ENCODE measurements around the gene GNG2.

Gene GNG2

DNA sequence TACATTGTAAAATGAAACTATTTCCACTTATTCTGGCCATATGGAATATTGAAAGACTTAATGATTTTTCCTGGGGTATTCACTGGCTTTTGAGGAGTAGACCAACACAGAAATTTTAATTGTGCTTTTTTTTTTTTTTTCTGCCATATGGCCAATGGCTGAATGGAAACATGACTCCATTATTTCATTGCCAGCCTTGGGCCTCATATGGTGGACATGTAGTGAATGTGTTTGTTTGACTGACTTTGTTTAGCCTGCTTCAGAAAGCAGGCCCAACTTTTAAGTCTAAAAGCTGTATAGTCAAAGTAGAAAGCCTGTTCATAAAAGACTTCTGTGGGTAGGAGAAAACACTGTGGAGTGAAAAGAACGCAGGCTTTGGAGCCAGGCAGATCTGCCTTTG lies 2.4 kb downstream of the GNG2 start:
- Histone ChIP-seq H2AFZ (ENCODE audit: low read depth, low read length, severe bottlenecking) (no peak overlapping the region), H3K4me2 (ENCODE audit: low read depth, low read length, poor library complexity, severe bottlenecking) (peak overlapping the region; percentile 84), H3K27ac (ENCODE audit: low read depth, low read length) (no peak overlapping the region)

DNA sequence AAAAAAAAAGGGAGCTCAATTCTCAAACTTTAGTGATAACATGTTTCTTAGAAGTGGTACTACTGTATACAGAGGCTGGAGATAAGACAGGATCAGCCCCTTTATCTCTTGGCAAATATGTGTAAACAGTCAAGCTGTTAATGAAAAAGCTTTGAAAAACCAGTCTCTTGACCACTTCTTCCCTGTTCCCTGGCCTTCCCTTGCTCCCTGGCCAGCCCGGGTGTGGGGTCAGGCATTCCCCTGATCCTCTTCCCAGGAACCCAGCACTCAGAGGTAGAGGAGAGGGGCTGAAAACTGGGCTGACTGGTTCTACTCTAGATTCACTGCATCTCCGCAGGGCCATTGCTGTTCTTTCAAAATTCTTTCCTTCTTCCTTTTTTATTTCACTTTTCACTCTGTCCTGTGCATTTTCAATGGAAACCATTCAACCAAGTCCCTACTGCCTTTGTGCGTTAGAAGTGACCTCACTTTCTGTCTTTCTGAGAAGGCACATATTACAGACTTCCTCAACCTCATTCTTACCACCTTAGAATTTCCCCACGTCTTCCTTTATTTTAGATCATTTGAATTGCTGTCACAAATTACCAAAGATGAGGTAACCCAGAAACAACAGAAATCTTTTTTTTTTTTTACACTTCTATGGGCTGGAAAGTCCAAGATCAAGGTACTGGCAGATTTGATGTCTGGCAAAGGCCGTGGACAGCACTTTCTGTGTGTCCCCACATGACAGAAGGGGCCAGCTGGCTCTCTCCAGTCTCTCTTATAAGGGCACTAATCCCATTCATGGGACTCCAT lies 5.7 kb downstream of the GNG2 start:
- H3K79me2 ChIP-seq (ENCODE audit: insufficient read depth, low read length): no peaks in the 10 kb centered on the region
- TF ChIP-seq, protein P1, sequence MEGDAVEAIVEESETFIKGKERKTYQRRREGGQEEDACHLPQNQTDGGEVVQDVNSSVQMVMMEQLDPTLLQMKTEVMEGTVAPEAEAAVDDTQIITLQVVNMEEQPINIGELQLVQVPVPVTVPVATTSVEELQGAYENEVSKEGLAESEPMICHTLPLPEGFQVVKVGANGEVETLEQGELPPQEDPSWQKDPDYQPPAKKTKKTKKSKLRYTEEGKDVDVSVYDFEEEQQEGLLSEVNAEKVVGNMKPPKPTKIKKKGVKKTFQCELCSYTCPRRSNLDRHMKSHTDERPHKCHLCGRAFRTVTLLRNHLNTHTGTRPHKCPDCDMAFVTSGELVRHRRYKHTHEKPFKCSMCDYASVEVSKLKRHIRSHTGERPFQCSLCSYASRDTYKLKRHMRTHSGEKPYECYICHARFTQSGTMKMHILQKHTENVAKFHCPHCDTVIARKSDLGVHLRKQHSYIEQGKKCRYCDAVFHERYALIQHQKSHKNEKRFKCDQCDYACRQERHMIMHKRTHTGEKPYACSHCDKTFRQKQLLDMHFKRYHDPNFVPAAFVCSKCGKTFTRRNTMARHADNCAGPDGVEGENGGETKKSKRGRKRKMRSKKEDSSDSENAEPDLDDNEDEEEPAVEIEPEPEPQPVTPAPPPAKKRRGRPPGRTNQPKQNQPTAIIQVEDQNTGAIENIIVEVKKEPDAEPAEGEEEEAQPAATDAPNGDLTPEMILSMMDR (IDR thresholded peaks at IDR 0.05; ENCODE audit: insufficient read depth, low read length, poor library complexity, severe bottlenecking): no peak
- TF ChIP-seq EZH2phosphoT487 (conservative IDR thresholded peaks at IDR 0.05; ENCODE audit: low read length): no peak
- H3K36me3 ChIP-seq (ENCODE audit: low read length): no peaks in the 10 kb centered on the region
- no peak overlapping the region for H3K9ac ChIP-seq (ENCODE audit: low read length)
- H3K9me3 ChIP-seq (ENCODE audit: insufficient read depth, low read length): no peaks in the 10 kb centered on the region
- H2AFZ ChIP-seq (ENCODE audit: low read depth, low read length, severe bottlenecking): no peak overlapping the region
- no peaks in the 10 kb centered on the region for H3F3A ChIP-seq (ENCODE audit: insufficient read depth)
- H4K20me1 ChIP-seq (ENCODE audit: low read depth, low read length): no peaks in the 10 kb centered on the region
- no peak overlapping the region for H3K27ac ChIP-seq (ENCODE audit: low read depth, low read length)
- no peak overlapping the region for H3K4me3 ChIP-seq (ENCODE audit: insufficient read depth, low read length, poor library complexity, severe bottlenecking)
- no peaks in the 10 kb centered on the region for H3K27me3 ChIP-seq (ENCODE audit: low read length)
- H3K4me2 ChIP-seq (ENCODE audit: low read depth, low read length, poor library complexity, severe bottlenecking): no peak overlapping the region
- H3K9me2 ChIP-seq (replicated peaks; ENCODE audit: insufficient read depth, low read length): no peaks in the 10 kb centered on the region

More for the DNA sequence above, 2.4 kb downstream of the GNG2 start:
- no peak overlapping the region for H3K9ac ChIP-seq (ENCODE audit: low read length)
- no peaks in the 10 kb centered on the region for H3F3A ChIP-seq (ENCODE audit: insufficient read depth)
- no peaks in the 10 kb centered on the region for H3K9me2 ChIP-seq (replicated peaks; ENCODE audit: insufficient read depth, low read length)
- no peaks in the 10 kb centered on the region for H4K20me1 ChIP-seq (ENCODE audit: low read depth, low read length)
- no peaks in the 10 kb centered on the region for H3K9me3 ChIP-seq (ENCODE audit: insufficient read depth, low read length)
- H3K4me3 ChIP-seq (ENCODE audit: insufficient read depth, low read length, poor library complexity, severe bottlenecking): peak overlapping the region; percentile 65
- no peaks in the 10 kb centered on the region for H3K36me3 ChIP-seq (ENCODE audit: low read length)
- TF ChIP-seq, protein P1 (IDR thresholded peaks at IDR 0.05; ENCODE audit: insufficient read depth, low read length, poor library complexity, severe bottlenecking): no peak
- TF ChIP-seq EZH2phosphoT487 (conservative IDR thresholded peaks at IDR 0.05; ENCODE audit: low read length): no peak
- no peaks in the 10 kb centered on the region for H3K79me2 ChIP-seq (ENCODE audit: insufficient read depth, low read length)
- no peaks in the 10 kb centered on the region for H3K27me3 ChIP-seq (ENCODE audit: low read length)

DNA sequence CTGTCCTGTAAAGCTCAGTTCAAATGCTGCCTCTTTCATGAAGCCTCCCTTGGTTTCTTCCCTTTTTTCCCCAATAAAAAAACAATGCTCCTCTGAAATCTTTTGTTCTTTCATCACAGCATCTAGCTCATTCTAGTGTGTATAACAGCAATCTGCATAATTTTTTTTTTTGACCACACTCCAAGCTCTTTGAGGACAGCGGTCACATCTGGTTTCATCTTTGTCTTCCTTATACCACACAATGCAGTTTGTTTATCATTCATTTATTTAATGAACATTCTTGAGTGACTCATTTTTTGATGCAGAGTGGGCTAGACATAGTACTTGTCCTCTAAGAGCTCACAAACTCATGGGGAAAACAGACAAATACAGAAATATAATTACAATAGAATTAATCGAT lies 7.3 kb downstream of the GNG2 start:
- no peak overlapping the region for H3K27ac ChIP-seq (ENCODE audit: low read depth, low read length)
- no peaks in the 10 kb centered on the region for H4K20me1 ChIP-seq (ENCODE audit: low read depth, low read length)

More for the DNA sequence above, 7.3 kb downstream of the GNG2 start:
- Histone ChIP-seq H3F3A (ENCODE audit: insufficient read depth) (no peaks in the 10 kb centered on the region), H3K4me2 (ENCODE audit: low read depth, low read length, poor library complexity, severe bottlenecking) (no peak overlapping the region), H3K4me3 (ENCODE audit: insufficient read depth, low read length, poor library complexity, severe bottlenecking) (no peak overlapping the region), H3K9me2 (replicated peaks; ENCODE audit: insufficient read depth, low read length) (no peaks in the 10 kb centered on the region), H3K9me3 (ENCODE audit: insufficient read depth, low read length) (no peaks in the 10 kb centered on the region), H3K79me2 (ENCODE audit: insufficient read depth, low read length) (no peaks in the 10 kb centered on the region), H3K27me3 (ENCODE audit: low read length) (no peaks in the 10 kb centered on the region), H2AFZ (ENCODE audit: low read depth, low read length, severe bottlenecking) (no peak overlapping the region), H3K36me3 (ENCODE audit: low read length) (no peaks in the 10 kb centered on the region), H3K9ac (ENCODE audit: low read length) (no peak overlapping the region)
- no peak for TF ChIP-seq EZH2phosphoT487 (conservative IDR thresholded peaks at IDR 0.05; ENCODE audit: low read length)
- TF ChIP-seq, protein P1 (IDR thresholded peaks at IDR 0.05; ENCODE audit: insufficient read depth, low read length, poor library complexity, severe bottlenecking): no peak
